ENCODE data around the gene BCL11B.
A peak's percentile ranks its signal among the peaks of the same experiment; 100 is the strongest.

The BCL11B gene

DNA sequence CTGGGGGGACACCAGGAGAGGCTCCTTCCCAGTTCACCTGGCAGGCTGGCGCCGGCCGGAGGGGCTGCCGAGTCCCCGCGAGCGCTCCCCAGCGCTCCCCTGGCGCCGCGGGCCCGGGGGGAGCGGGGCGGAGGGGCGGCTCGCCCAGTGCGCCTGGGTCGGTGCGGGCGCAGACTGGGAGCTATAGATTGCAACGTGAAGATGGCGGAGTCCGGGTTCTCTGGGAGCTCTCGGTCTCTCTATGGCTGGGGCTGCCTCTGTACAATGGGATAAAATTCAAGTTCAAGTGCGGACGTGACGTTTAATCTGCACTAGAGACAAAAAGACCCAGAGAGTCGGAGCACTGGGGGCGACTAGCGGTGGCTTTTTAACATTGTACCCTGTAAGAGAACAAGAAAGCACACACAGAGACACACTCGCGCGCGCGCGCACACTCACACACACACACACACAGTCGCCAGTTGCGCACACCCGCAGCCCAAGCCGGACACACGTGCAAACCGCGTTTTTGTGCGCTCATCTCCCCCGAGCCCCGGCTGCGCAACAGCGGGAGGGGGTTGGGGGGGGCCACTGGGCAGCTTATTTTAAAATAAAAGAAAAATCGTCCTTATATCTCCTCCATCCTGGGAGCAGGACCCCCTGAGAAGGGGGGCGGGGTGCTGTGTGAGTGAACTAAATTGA is at the start of gene BCL11B:
TSS of gene BCL11B (minus strand) at position 247 of the 681 bp plus-strand sequence. CDS start 979 bp downstream, outside the sequence.
- DNase-seq, result peak; percentile 77

DNA sequence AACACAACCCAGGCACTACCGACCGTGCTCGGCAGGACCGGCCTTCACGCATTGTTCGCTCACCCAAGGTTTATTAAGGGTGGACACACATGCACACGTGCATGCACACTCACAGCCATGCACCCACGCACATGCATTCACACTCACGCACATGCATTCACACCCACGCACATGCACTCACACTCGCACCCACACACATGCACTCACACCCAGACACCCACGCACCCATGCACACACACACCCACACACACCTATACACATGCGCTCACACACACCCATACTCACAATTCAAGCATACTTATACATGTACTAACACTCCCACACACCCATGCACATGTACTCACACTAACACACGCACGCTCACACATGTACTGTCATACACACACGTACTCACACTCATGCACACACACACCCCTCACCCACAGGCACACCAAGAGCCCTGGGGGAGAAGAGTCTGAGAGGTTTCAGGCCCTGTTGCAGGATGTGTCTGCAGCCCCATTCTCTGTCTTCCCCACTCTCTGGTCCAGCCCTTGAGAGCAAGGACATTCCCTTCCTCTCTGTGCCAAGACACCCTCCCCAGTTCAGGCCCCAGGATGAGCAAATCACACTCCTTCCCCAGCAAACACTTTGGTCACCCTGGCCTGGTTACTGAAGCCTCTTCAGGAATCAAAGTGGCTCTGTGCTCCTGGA is 49.4 kb upstream of the BCL11B start:
- no peak for DNase-seq

DNA sequence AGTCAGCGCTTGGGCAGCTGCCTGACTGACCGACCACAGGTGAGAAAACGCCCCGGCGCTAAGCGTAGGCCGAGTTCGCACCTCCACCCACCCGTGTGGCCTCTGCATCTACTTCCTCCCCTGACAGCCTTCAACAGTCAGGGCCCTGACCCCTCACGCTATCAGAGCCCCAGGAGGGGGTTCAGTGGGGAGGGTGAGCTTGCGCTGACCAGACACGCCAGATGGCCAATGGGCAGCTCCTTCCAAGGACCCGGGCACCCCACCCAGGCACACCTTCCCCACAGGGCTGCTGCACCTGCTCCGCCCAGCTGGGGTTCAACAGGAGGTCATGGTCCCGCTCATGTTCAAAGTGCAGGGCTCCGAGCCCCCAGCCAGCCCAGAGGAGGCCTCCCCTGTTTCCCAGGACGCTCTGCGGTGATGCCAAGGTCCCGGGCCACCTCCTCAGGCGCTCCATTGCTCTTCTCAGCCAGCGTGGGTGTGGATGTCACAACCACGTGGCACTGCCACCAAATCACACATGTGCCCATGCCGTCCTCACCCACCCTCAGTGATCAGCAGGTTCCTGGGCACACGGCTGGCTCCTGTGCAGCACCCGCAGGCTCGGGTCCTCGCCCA is 48.7 kb upstream of the BCL11B start:
- no peak for DNase-seq

DNA sequence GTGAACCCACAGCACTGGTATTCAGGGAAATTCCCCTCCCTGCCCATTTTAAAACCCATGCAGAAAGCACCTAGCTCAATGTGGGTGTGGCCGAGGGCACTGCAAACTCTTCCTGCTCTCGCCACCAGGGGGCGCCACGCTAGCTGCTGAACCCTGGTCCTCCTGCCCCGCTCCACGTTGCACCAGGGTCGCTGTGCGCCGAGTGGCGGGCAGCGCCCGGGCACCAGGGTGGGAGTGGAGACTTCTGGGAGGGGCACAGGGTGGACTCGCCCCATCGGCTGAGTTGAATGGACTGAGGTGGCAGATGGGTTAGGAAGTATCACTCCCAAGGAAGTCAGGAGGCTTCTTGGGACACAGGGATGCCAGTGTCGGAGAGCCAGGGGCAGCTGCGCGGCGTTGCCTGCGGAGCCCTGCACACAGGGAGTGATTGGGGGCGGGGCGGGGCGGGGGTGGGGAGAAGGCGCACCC is 48.1 kb upstream of the BCL11B start:
- DNase-seq, result no peak

DNA sequence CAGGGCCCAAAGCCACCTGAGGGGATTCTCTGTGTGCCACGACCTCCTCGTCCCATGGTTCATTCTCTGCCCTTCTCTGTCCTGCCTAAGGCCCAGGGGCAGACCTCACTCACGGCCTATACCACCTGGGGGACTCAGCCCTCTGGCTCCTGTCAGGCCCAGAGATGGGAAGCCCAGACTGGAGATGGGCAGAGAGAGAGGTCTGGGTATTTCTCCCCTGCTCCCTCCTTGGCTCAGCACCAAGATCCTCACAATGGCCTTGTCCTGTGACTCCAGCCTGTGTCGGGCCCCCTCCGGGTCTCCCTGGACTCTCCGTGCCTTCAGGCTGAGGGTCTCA is 46.9 kb upstream of the BCL11B start:
- no peak for DNase-seq

DNA sequence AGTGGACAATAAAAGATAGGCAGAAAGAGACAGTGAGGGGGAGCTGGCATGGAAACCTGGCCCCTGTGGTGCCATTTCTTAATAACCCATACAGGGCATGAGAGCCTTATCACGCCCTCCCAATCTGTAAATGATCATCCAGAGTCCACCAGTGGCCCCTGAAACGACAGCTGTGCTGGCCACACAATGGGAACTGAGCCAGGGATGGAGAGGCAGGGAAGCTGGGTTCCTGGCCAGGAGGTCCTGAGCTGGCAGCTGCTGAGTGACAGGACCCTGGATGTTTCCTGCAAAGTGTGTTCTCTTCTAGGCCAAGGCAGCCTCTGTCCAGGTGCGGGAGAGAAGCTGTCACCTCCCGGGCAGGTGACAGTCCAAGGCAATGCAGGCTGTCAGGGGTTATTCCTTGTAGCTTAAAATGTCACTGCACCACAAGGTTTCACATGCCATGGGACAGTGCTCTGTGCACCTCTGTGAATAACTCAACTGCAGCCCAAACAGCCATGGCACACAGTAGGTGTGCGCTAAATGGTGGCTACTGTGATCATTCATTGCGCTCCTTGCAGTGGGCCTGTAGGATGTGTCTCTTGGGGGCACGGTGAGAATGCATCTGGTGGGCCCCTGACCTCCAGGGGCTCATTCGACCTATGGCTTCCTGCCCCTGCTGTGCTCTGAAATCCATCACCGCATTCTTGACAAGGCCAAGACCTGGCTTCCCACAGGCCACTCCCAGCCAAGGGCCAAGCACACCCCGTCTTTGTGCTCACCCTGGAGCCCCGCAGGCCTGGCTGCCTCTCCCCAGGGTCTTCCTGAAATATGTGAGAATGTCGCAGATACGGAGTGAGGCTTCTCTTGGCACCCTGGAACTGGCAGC is 46.3 kb upstream of the BCL11B start:
- DNase-seq, result no peak

DNA sequence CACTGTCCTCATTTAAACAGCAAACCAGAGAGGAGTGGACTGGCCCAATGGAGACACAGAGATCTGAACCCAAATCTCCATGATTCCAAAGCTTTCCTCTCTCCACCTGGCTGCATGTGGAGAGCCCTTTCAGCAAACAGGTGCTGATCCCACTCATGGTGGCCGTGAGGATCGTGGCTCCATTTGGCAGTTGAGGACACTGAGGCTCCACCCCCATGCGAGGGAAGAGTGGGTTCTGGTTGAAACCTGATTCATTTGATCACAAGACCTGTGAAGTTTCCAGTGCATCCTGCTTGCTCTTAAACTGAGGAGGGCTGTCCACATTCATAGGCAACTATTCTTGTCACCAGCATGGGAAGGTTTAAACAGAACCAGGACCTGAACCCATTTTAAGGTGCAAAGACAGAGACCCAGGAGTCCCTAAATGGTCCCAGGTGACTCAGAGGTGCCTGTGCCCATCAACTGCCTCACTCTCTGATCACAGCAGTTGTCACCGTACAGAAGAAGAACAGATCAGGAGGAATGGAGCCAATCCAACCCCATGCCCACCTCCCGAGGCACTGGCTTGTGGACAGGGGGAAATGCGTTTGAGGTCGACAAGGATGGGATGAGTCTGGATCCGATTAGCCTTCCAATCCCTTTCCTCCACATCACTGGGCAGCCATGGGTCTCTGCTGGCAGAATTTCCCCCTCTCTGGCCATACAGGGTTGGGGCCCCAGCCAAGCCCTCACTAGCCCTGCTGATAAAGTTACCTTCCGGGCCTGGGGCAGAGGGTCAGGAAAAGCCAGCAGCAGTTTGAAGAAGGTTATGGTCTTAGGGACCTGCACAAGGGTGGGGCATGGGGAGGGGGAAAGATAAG is 45.5 kb upstream of the BCL11B start:
- DNase-seq, result no peak

DNA sequence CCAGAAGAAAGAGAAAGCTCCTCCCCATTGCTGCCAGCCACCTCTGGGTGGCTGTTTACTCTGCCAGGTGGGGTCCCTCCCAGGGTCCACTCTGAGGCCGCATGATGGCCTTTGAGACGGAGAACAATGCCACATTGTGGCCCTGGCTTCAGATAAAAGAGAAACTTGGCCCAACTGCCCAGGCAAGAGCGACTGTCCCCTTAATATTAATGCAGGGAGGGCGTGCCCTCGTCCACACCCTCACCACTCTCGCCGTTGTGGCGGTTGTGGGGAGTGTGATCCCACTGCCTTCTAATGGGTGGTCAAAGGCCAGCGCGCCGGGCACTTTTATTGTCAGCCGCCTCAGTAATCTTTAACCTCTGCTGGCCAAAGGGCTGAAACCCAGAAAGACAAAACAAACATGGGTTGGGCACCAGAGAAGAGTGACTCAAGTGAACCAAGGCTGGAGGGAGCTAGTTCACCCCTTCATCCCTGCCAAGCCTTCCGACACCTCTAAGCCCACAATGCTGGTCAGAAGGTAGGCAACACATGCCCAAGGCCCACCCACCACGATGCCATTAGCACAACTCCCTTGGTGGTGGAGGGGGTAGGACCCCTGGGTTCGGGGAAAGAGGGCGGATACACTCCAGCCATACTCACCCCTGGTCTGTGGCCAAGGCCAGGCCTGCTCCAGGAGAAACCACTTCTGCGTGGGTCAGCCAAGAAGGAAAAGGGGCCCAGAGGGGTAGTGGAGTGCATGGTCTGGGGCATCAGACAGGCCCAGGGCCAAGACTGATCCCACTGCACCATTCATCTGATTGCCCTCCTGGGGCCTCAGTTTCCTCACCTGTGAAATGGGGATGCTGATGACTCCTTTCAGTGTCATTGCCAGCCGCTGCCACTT is 44.5 kb upstream of the BCL11B start:
- no peak for DNase-seq

DNA sequence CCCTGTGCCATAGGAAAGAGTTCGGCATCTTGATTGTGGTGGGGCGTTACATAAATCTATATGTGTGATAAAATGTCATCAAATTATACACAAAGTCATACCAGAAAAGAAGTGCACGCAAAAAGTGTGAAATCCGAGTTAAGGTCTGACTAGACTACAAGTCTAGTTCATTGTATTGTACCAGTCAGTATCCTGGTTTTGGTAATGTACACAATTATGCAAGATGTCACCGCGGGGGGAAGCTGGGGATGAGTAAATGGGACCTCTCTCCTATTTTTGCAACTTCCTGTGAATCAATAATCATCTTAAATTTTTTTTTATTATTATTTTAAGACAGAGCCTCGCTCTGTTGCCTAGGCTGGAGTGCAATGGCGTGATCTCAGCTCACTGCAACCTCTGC is 43.2 kb upstream of the BCL11B start:
- no peak for DNase-seq

DNA sequence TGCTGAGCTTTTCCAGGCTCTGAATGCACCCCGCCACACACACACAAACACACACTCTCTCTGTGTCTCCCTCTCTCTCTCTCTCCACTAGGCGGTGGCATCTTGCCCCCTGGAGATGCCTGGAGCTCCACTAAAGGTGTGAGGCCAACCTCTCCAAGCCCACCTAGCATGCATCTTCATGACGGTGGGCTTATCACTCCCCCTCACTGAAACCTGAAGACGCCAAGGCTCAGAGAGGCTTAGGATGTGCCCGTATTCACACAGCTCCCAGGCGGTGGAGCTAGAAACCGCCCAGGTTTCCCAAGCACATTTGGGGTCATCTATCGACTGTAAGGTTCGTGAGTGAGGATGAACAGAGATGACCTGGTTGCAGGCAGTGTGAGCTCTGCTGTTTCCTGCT is 42.6 kb upstream of the BCL11B start:
- DNase-seq, result no peak

DNA sequence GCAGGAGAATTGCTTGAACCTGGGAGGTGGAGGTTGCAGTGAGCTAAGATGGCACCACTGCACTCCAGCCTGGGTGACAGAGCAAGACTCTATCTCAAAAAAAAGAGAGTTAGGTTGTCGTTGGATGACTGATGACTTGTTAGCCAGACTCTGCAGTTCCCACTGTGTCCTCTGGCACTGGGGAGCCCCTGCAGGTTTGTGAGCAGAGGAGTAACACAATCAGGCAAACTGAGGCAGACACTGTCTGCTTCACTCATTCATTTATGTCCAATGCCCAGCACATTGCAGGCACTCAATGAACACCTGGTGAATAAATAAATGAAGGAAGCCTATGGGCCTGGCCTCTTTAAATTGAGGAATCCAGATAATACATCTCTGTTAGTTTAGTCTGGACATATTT is 41.2 kb upstream of the BCL11B start:
- DNase-seq, result no peak

DNA sequence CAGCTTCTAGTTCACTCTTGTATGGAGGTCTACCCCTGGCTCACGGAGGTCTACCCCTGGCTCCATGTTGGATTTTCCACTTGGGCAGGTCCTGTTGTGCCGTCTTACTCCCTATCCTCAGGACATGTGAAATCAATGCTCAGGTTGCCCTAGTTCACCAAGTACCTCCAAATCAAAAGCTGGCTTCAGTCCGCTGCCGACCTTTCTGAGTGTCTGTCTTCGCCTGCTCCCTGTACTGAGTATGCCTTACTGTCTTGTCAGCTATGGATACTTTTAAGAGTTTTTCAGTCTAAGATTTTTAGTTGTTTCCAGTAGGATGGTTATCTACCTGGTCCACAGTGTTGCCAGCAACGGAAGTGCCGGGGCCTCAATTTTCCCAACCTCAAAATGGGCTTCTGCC is 40.1 kb upstream of the BCL11B start:
- DNase-seq, result no peak

DNA sequence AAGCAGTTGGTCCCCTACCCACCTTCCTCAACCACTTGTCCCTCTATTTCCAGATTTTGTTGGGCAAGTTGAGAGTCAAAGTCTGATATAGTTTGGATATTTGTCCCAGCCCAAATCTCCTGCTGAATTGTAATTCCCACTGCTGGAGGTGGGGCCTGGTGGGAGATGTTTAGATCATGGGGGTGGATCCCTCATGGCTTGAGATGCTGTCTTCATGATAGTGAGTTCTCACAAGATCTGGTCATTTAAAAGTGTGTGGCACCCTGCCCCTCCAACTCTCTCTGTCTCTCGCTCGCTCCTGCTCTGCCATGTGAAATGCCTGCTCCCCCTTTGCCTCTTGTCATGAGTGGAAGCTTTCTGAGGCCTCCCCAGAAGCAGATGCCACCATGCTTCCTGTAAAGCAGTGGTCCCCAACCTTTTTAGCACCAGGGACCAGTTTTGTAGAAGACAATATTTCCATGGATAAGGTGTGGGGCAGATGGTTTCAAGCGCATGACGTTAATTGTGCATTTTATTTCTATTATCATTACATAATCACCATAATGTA is 37.3 kb upstream of the BCL11B start:
- DNase-seq, result no peak

DNA sequence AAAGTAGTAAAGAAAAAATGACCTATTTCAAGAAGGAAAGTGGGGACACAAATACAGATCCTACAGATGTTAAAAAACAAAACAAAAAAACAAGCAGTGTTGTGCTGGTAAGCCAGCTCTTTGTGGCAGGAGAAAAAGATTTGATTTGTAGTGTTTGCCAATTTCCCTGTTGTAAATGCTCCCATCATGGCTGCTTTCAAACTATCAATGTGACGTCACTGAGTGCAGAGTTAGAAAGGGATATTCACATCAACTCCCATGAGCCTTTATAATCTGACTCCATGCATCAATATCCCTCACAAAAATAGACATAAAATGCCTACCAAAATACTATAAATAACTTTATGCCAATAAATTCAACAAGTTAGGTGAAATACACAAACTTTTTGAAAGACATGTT is 32.2 kb upstream of the BCL11B start:
- no peak for DNase-seq

DNA sequence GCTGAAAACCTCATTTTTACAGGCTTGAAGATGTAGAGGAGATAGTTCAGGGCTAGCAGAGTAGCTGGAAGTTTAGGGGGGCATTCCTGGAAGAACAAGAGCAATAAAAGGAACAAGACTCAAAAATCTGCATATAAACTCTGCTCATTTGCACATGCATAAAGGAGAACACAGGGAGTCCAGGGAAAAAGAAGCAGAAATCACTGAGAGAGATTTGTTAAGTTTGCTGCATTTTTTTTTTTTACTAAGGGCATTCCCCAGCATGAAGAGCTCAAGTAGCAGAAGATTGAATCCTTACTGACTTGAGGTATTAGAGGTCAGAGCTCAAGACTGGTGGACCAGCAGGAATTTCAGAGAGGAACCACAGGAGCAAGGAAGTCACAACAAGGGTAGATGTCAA is 28.2 kb upstream of the BCL11B start:
- DNase-seq, result no peak

DNA sequence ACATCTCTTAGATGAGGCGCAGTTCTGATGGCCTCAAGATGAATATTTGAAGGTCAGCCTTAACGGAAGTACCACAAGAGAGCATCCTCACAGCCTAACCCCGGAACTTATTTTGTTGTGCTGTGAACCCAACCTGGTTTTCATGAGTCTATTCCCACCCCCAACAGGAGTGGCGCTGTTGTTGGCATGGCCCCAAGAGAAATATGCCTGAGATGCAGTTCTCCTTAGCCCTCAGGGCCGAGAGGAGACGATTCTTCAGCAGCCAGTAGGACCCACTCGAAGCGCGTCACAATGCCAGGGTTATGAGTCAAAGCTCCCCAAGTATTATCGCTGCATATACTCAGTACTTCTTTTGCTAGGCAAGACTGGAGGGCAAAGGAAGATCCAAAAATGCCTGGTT is 24.5 kb upstream of the BCL11B start:
- no peak for DNase-seq

DNA sequence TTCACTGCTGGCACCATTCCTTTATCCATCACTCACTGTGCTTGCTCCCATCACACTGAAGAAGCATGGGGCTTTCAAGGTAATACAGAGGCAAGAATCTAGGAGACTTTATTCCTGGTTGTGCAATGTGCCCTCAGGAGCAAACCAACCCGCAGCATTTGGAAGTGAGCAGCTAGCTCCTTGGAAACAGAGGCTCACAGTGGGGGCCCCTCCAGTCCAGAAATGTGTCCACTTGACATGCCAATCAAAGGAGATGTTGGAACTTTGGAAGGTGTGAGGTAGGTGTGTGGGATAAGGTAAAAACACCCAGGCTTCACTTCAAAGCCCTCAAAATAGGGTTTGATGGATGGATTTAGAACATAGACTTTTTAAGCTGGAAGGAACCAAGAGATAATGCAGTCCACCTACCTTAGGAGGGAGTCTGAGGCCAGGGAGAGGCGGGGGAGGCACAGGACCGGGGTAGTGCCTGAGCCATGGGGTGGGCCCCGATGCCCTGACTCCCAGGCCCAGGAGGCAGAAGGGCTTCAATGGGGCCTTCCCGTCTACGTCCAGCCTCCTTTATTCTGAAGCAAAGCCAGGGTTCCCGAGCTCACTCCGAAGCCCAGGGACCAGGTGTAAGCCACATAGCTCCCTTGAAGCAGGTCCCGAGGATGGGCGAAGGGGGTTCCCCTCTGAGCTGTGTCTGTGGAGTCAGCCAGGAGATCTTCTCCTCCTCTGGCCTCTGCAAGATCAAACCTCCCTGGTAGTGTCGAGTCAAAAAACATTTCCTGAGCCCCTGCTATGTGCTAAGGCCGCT is 17.6 kb upstream of the BCL11B start:
- no peak for DNase-seq

DNA sequence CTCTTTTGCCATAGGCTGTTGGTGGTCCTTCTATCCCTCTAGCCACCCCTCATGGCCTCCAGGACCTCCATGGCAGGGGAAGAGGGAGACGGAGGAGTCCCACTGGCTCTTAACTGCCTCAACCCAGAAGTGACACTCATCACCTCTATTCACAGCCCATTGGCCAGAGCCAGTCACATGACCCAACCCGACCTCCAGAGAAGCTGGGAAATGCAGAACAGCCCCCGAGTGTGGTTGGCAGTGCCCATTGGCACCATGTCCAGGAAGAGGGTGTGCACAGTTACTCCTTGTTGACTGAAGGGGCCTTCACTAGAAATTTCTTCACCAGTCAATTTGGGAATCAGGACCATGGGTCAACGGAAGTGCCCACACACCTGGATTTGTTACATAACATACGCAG is 17.0 kb upstream of the BCL11B start:
- no peak for DNase-seq

DNA sequence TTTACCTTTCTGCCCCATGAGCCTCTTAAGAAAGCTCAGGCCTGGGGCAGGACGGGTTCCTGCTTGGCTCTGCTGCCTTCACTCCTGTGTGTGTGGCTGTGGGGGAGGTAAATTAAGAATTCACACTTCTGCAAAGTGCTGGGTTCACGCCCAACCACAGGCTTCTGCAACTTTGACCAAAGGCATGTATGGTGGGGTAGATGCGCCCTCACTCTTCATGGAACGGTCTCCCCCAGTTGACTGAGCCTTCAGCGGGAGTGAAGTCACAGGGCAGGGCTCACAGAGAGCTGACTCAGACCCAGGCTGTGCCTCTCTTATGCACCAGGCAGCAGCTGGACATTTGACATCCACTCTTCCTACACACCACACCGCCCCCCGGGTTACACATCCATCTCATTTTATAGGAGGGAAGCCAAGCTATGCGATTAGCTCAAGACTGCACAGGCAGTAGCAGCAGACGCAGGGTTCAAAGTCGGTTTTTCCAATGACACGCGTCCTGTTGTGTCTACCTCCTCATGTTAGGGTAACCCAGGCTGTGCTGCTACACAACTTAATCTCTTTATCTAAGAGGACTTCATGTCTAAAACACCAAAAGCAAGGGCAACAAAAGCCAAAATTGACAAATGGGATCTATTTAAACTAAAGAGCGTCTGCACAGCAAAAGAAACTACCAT is 15.4 kb upstream of the BCL11B start:
- no peak for DNase-seq

DNA sequence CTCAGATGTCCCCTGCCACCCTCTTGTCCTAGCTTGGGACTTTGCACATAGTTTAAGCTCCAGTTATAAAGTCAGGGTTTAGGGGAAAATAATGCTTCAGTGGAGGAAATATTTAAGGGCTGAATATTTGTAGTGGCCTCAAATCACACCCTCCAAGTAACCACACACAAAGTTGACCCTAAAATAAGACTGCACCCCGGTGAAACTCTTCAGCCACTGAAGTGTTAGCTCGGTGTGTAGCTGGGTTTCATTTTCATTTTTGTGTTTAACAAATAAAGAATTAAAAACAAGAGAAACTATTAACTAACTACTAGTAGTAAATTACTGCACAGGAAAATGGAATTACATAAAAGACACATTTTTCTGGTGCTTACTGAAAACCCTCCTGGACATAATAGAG is 14.8 kb upstream of the BCL11B start:
- DNase-seq, result no peak
